ENCODE measurements around the gene CNGB1.
"Not testable (repeated sequence)": the region's sequence is repeated elsewhere in the genome, so short reads cannot be mapped to it uniquely, and the experiment has no call there.

CNGB1 gene

GRCh38 chr16:57903656-57904055, 67.3 kb downstream of the CNGB1 start:
- DNase-seq (ENCODE audit: low read depth), result no peak

GRCh38 chr16:57901480-57902069, 69.4 kb downstream of the CNGB1 start:
- DNase-seq (ENCODE audit: low read depth), result no peak

GRCh38 chr16:57900796-57901479, 70.0 kb downstream of the CNGB1 start:
- DNase-seq (ENCODE audit: low read depth), result no peak

GRCh38 chr16:57899771-57900661, 70.9 kb downstream of the CNGB1 start:
- peak; percentile 63 for DNase-seq (ENCODE audit: low read depth)

- no peak for DNase-seq (ENCODE audit: low read depth)
Observed at GRCh38 chr16:57898961-57899360, 72.0 kb downstream of the CNGB1 start.

- no peak for DNase-seq (ENCODE audit: low read depth)
Observed at GRCh38 chr16:57897996-57898395, 72.9 kb downstream of the CNGB1 start.

- no peak for DNase-seq (ENCODE audit: low read depth)
Observed at GRCh38 chr16:57897053-57897784, 73.7 kb downstream of the CNGB1 start.

- DNase-seq (ENCODE audit: low read depth), result not testable (repeated sequence)
Observed at GRCh38 chr16:57895081-57895547, 75.8 kb downstream of the CNGB1 start.

GRCh38 chr16:57894390-57895080, 76.4 kb downstream of the CNGB1 start:
- DNase-seq (ENCODE audit: low read depth), result no peak

- no peak for DNase-seq (ENCODE audit: low read depth)
Observed at GRCh38 chr16:57893559-57894389, 77.2 kb downstream of the CNGB1 start.

- DNase-seq (ENCODE audit: low read depth), result no peak
Observed at GRCh38 chr16:57893217-57893558, 77.7 kb downstream of the CNGB1 start.

- no peak for DNase-seq (ENCODE audit: low read depth)
Observed at GRCh38 chr16:57892447-57893096, 78.4 kb downstream of the CNGB1 start.

GRCh38 chr16:57892041-57892440, 78.9 kb downstream of the CNGB1 start:
- DNase-seq (ENCODE audit: low read depth), result no peak

GRCh38 chr16:57890752-57891111, 80.2 kb downstream of the CNGB1 start:
- DNase-seq (ENCODE audit: low read depth), result no peak

- DNase-seq (ENCODE audit: low read depth), result no peak
Observed at GRCh38 chr16:57889960-57890751, 80.8 kb downstream of the CNGB1 start.

- no peak for DNase-seq (ENCODE audit: low read depth)
Observed at GRCh38 chr16:57889522-57889921, 81.4 kb downstream of the CNGB1 start.

- DNase-seq (ENCODE audit: low read depth), result no peak
Observed at GRCh38 chr16:57889111-57889510, 81.8 kb downstream of the CNGB1 start.

GRCh38 chr16:57888128-57888527, 82.8 kb downstream of the CNGB1 start:
- no peak for DNase-seq (ENCODE audit: low read depth)

GRCh38 chr16:57887711-57888110, 83.2 kb downstream of the CNGB1 start:
- no peak for DNase-seq (ENCODE audit: low read depth)
